Stomach (tissue), 19 donors: Measurements from ENCODE around the gene DEPDC4. TPM values are rescaled to one million over a fixed set of nuclear protein-coding genes. Genes with fewer than 3 reads are reported as not detected.
A peak's percentile ranks its signal among the peaks of the same experiment; 100 is the strongest.
"Not testable (repeated sequence)": the region's sequence is repeated elsewhere in the genome, so short reads cannot be mapped to it uniquely, and the experiment has no call there.

Experiments
- DNase-seq, 2 donors: peaks; one replicate each; pipeline versions ENCODE4 v3.0.0 to v3.0.0-alpha.2; 2013 to 2019
- H3K27ac ChIP-seq, 5 donors: fragments of 200-600 bp in 4 of 5; sonication (generic) in 4 of 5; one replicate each; pipeline ENCODE4 v1.5.1; 2013 to 2019; ENCODE audit warnings: mild to moderate bottlenecking in 1 of 5, moderate library complexity in 1 of 5
- H3K27me3 ChIP-seq, 3 donors: fragments of 200-600 bp; sonication (generic); one replicate each; pipeline ENCODE4 v1.5.1; 2017 to 2019; ENCODE audit warnings: mixed run types in 1 of 3
- H3K36me3 ChIP-seq, 4 donors: fragments of 200-600 bp; sonication (generic); 1 replicate in 3 of 4; 2 replicates in 1 of 4; pipeline ENCODE4 v1.5.1; 2016 to 2019
- H3K4me1 ChIP-seq, 4 donors: fragments of 200-600 bp; sonication (generic); one replicate each; pipeline ENCODE4 v1.5.1; 2016 to 2019
- H3K4me3 ChIP-seq, 4 donors: fragments of 200-600 bp; sonication (generic) in 3 of 4; one replicate each; pipeline ENCODE4 v1.5.1; 2016 to 2019; ENCODE audit warnings: mild to moderate bottlenecking in 1 of 4
- H3K9me3 ChIP-seq, 4 donors: fragments of 200-600 bp; sonication (generic); one replicate each; pipeline ENCODE4 v1.5.1; 2016 to 2019
- CTCF ChIP-seq, 7 experiments: fragments of 450-650 bp in 4 of 7; fragments of 200-600 bp in 3 of 7; sonication (generic) in 3 of 7; IDR thresholded peaks; one replicate each; pipeline ENCODE4 v1.5.1; 2016 to 2019; ENCODE audit warnings: antibody characterized with exemption in 7 of 7, control low read depth in 2 of 7, mild to moderate bottlenecking in 1 of 7
- EP300 ChIP-seq: sonication (generic); formaldehyde crosslinking; IDR thresholded peaks from one replicate; pipeline ENCODE4 v1.6.1; 2017; ENCODE audit warnings: antibody characterized with exemption
- POLR2A ChIP-seq, 4 donors: fragments of 450-650 bp; IDR thresholded peaks; one replicate each; pipeline ENCODE4 v1.6.1; 2016; ENCODE audit warnings: antibody characterized with exemption in 4 of 4, control low read depth in 2 of 4, mild to moderate bottlenecking in 1 of 4, moderate library complexity in 1 of 4
- POLR2AphosphoS5 ChIP-seq, 3 donors: sonication (generic); formaldehyde crosslinking; IDR thresholded peaks; one replicate each; pipeline ENCODE4 v1.6.1; 2016; ENCODE audit warnings: antibody characterized with exemption in 3 of 3
- WGBS, 5 donors: extraction: QIAGEN DNeasy Blood & Tissue Kit in 3 of 5; methylation state at CpG; one replicate each; pipeline versions ENCODE4 v1.1.5 to v1.1.7; 2013 to 2018; 5-methylcytosine and 5-hydroxymethylcytosine counted together
- intact Hi-C: fragments of 100-400 bp; cut with DNase I; formaldehyde crosslinking; loops from one replicate; pipeline ENCODE4 v1.15.1; 2023; ENCODE audit warnings: low total_unique reads
- long read RNA-seq, 10 donors: transcript quantifications; one replicate each; lab custom pipeline, GENCODE V29; 2026
- polyA plus RNA-seq, 3 donors: library from polyadenylated mRNA; stranded (reverse); fragments of 200-250 nt; gene quantifications; one replicate each; pipeline ENCODE4 v1.2.3, GENCODE V29; 2013
- total RNA-seq, 5 donors: library from RNA; depleted of rRNA; stranded (reverse); fragments of >200 nt; gene quantifications; one replicate each; pipeline versions ENCODE4 v1.1.0 to v1.2.3, GENCODE V29; 2014 to 2016
- donor health status: healthy with polysubstance abuse.
- donor health status: Bipolar disorder and iron deficiency.
- donor health status: healthy.

The DEPDC4 gene
- total RNA-seq (1 to 10 TPM in 2 of 5 donors, under 1 TPM in 1, not detected in 2; 0.55 to 3.1 (median 1.6) TPM), polyA plus RNA-seq (under 1 TPM in 2 of 3 donors, not detected in 1; 0.48 to 0.50 TPM)
- long read RNA-seq, donor 1 = 0 reads
- long read RNA-seq, donor 2, partial matches to known transcripts = 0 of 1 reads
- long read RNA-seq, donor 2, other reads (novel, unspliced or antisense) = 0 of 1 reads
- long read RNA-seq, donor 3 = 0 reads
- long read RNA-seq, donor 4 = 0 reads
- long read RNA-seq, donor 5 = 0 reads
- long read RNA-seq, donor 6, partial matches to known transcripts = 91 of 91 reads
- long read RNA-seq, donor 6, other reads (novel, unspliced or antisense) = 0 of 91 reads
- long read RNA-seq, donor 7, partial matches to known transcripts = 0 of 16 reads
- long read RNA-seq, donor 7, other reads (novel, unspliced or antisense) = 16 of 16 reads
- long read RNA-seq, donor 8 = 0 reads
- long read RNA-seq, donor 9, partial matches to known transcripts = 21 of 21 reads
- long read RNA-seq, donor 9, other reads (novel, unspliced or antisense) = 0 of 21 reads
- long read RNA-seq, donor 10 = 0 reads

- no peaks in the 10 kb centered on the region for H3K36me3 ChIP-seq
- H3K27ac ChIP-seq = peak within 1 kb of the TSS; percentile 91 to 99 (median 98)
- TF ChIP-seq POLR2A (IDR thresholded peaks at IDR 0.05) (peak in 2 of 4 donors; percentile 12 to 27), EP300 (no peak), CTCF (IDR thresholded peaks at IDR 0.05) (no peak), POLR2AphosphoS5 (IDR thresholded peaks at IDR 0.05) (peak; percentile 51 to 78 (median 66))
- H3K4me1 ChIP-seq = peaks cover 14 to 46% (median 34%) of the 10 kb centered on the region in 4 donors
- WGBS, 5 donors = 0 to 1% (median 0%) methylated on average over 43 to 62 of the region's 62 CpGs
- peak within 1 kb of the TSS; percentile 66 to 90 (median 82) for H3K4me3 ChIP-seq
- H3K9me3 ChIP-seq = no peaks in the 10 kb centered on the region
- peak; percentile 97 to 98 for DNase-seq
- no peaks in the 10 kb centered on the region for H3K27me3 ChIP-seq
- intact Hi-C loops = no loop called here
These were observed at the start of gene DEPDC4, which contains the start of gene SCYL2 for GRCh38 chr12:100266835-100267602. Gene DEPDC4, minus strand, starts transcription at chr12:100267079. Its CDS starts 3 bp downstream, at chr12:100267076. Gene SCYL2, plus strand, starts transcription at chr12:100267177. Its CDS starts 15,794 bp downstream, at chr12:100282971.

- Histone ChIP-seq H3K9me3 (no peaks in the 10 kb centered on the region), H3K27ac (no peak overlapping the region), H3K4me1 (no peaks in the 10 kb centered on the region), H3K36me3 (peaks cover 0 to 63% (median 62%) of the 10 kb centered on the region in 4 donors), H3K4me3 (no peak overlapping the region), H3K27me3 (no peaks in the 10 kb centered on the region)
- intact Hi-C loops = no loop called here
- TF ChIP-seq CTCF (IDR thresholded peaks at IDR 0.05) (no peak), EP300 (no peak), POLR2AphosphoS5 (IDR thresholded peaks at IDR 0.05) (no peak), POLR2A (IDR thresholded peaks at IDR 0.05) (no peak)
- WGBS, 5 donors = 79 to 96% (median 94%) methylated on average over 1 of the region's 1 CpG
- DNase-seq = no peak
These were observed 44.4 kb upstream of the DEPDC4 start for GRCh38 chr12:100311317-100311716.

GRCh38 chr12:100308138-100308537 lies 41.3 kb upstream of the DEPDC4 start:
- H3K4me3 ChIP-seq, H3K9me3 ChIP-seq, H3K27ac ChIP-seq, DNase-seq, H3K4me1 ChIP-seq, intact Hi-C loops, H3K27me3 ChIP-seq: not testable (repeated sequence)
- H3K36me3 ChIP-seq = peaks cover 8 to 56% (median 52%) of the 10 kb centered on the region in 4 donors
- 96 to 98% (median 97%) methylated on average over 5 of the region's 5 CpGs for WGBS, 5 donors

- H3K4me1 ChIP-seq, H3K9me3 ChIP-seq, H3K27ac ChIP-seq, DNase-seq, intact Hi-C loops, H3K27me3 ChIP-seq, H3K4me3 ChIP-seq: not testable (repeated sequence)
- 93 to 100% (median 97%) methylated on average over 7 of the region's 7 CpGs for WGBS, 5 donors
- H3K36me3 ChIP-seq = peaks cover 15 to 61% (median 56%) of the 10 kb centered on the region in 4 donors
These were observed 37.5 kb upstream of the DEPDC4 start for GRCh38 chr12:100304334-100304733.

GRCh38 chr12:100303831-100304230 lies 37.0 kb upstream of the DEPDC4 start:
- intact Hi-C loops = no loop called here
- 91 to 100% (median 97%) methylated on average over 3 to 4 of the region's 4 CpGs for whole genome bisulfite sequencing, 5 donors
- Histone ChIP-seq H3K4me3 (no peak overlapping the region), H3K36me3 (peaks cover 20 to 66% (median 61%) of the 10 kb centered on the region in 4 donors), H3K27ac (no peak overlapping the region), H3K27me3 (no peaks in the 10 kb centered on the region), H3K9me3 (peaks cover 0 to 10% (median 2%) of the 10 kb centered on the region in 4 donors), H3K4me1 (no peaks in the 10 kb centered on the region)
- no peak for DNase-seq
- TF ChIP-seq POLR2A (IDR thresholded peaks at IDR 0.05) (no peak), CTCF (IDR thresholded peaks at IDR 0.05) (no peak), POLR2AphosphoS5 (IDR thresholded peaks at IDR 0.05) (no peak), EP300 (no peak)
